Psoas muscle (tissue), 8 donors: Measurements from ENCODE around the gene CHKA. TPM values are rescaled to one million over a fixed set of nuclear protein-coding genes. Genes with fewer than 3 reads are reported as not detected.
A peak's percentile ranks its signal among the peaks of the same experiment; 100 is the strongest.

Experiments
- ATAC-seq, 4 donors: fragments of 200-7000 bp; cut with Tn5 transposase; one replicate each; pipeline ENCODE4 v1.9.1; 2020; ENCODE audit warnings: moderate library complexity in 3 of 4, mild to moderate bottlenecking in 2 of 4
- DNase-seq, 2 donors: peaks; one replicate each; pipeline ENCODE4 v3.0.0-alpha.2; 2020
- H3K27ac ChIP-seq: fragments of 200-600 bp; one replicate; pipeline ENCODE4 v1.8.0; 2022
- H3K27me3 ChIP-seq, 3 donors: fragments of 200-600 bp in 1 of 3; one replicate each; pipeline versions ENCODE4 v1.6.1 to v1.8.0; 2013 to 2022; ENCODE audit warnings: low read length in 2 of 3, mild to moderate bottlenecking in 2 of 3, moderate library complexity in 1 of 3; ENCODE audit not compliant: insufficient read depth in 3 of 3
- H3K36me3 ChIP-seq, 2 donors: fragments of 200-600 bp in 1 of 2; one replicate each; pipeline versions ENCODE4 v1.6.1 to v1.8.0; 2013 to 2022; ENCODE audit warnings: low read depth in 1 of 2, mild to moderate bottlenecking in 1 of 2, moderate library complexity in 1 of 2; ENCODE audit not compliant: insufficient read depth in 1 of 2
- H3K4me1 ChIP-seq: fragments of 200-600 bp; one replicate; pipeline ENCODE4 v1.8.0; 2022
- H3K4me3 ChIP-seq: fragments of 200-600 bp; one replicate; pipeline ENCODE4 v1.8.0; 2022; ENCODE audit warnings: mild to moderate bottlenecking
- H3K9me3 ChIP-seq: fragments of 200-600 bp; one replicate; pipeline ENCODE4 v1.8.0; 2022
- CTCF ChIP-seq: fragments of 200-600 bp; IDR thresholded peaks from one replicate; pipeline ENCODE4 v1.8.0; 2022; ENCODE audit warnings: antibody characterized with exemption
- WGBS, 3 donors: extraction: QIAGEN DNeasy Blood & Tissue Kit; methylation state at CpG; one replicate each; pipeline versions ENCODE4 v1.1.6 to v1.1.7; 2013; 5-methylcytosine and 5-hydroxymethylcytosine counted together
- intact Hi-C, 2 donors: fragments of 100-400 bp; cut with DNase I; formaldehyde crosslinking; loops; one replicate each; pipeline versions ENCODE4 v1.11.0 to v1.14.2; 2022
- polyA plus RNA-seq, 3 donors: library from polyadenylated mRNA; stranded (reverse); fragments of 200-250 nt; gene quantifications; one replicate each; pipeline ENCODE4 v1.2.3, GENCODE V29; 2013
- total RNA-seq, 4 donors: library from RNA; stranded (reverse); fragmentation: NEBNext Ultra II Directional in 2 of 4; extraction: Animal tissue kit (Norgen Biotek cat#: 25700) in 2 of 4; gene quantifications; one replicate each; pipeline versions ENCODE4 v1.2.1 to v1.2.4, GENCODE V29; 2021 to 2023
- donor health status: healthy with polysubstance abuse.
- donor health status: DM: no; HTN: no; CAD: no; lungs with moderate emphysema.
- donor health status: Bipolar disorder and iron deficiency.
- donor health status: healthy.
- donor health status: DM: yes; HTN: yes; CAD: no.
- donor health status: DM: no; HTN: no; CAD: no.
- donor health status: DM: no; HTN: no; CAD: no.
- donor health status: DM: yes; HTN: yes; CAD: no.

Gene CHKA
- total and polyA plus RNA-seq, 7 donors = 3.6 to 11.2 (median 6.2) TPM

DNA sequence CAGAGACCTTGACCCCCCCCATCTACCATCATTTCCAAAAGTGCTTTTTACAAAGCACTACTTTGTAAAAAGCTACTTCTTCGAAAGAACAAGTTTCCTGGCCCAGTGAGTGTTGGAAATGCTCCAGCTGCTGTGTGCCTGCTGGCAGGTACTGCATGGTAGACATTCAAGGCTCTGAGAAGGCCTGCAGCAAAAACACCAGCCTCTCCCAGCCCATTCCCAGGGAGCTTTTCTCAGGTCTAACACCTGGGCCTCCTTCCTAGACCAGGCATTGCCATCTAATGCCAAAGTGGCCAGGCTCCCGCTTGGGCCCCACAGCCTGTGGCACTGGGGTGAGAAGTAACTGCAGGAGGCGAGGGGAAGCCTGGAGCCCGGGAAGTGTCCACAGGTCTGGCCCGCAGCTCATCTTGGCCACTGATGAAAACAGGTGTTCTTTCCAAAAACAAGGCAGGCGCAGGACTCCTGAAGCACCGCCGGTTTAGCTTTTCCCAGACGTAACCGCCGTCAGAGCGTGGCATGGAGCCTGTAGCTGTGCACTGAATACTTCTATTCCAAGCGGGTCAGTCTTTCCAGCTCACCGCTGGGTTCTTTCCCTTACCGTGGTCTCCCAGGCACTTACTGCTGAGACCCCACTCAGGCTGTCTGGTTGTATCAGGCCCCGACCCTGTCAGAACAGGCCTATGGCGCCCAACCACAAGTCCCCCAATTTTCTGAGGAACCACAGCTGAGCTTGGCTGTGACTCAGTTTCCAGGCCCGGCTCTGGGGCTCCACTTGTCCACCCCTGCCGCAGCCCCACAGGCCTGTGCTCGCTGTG lies 83.6 kb downstream of the CHKA start:
- intact Hi-C loops = no loop called here
- no peak for TF ChIP-seq CTCF
- Histone ChIP-seq H3K27me3 (no peaks in the 10 kb centered on the region), H3K36me3 (peaks cover 0 to 36% of the 10 kb centered on the region in 2 donors), H3K4me3 (peak overlapping the region; percentile 75), H3K9me3 (no peaks in the 10 kb centered on the region), H3K27ac (peak overlapping the region; percentile 77), H3K4me1 (peaks cover 20% of the 10 kb centered on the region)
- ATAC-seq = peak in 1 of 4 donors; percentile 1
- peak in 1 of 2 donors; percentile 49 for DNase-seq
- WGBS, 3 donors = 43 to 58% (median 45%) methylated on average over 20 of the region's 20 CpGs

GRCh38 chr11:68036717-68037239 lies 84.4 kb downstream of the CHKA start:
- intact Hi-C loops = no loop called here
- WGBS, 3 donors = 53 to 70% (median 63%) methylated on average over 13 to 14 of the region's 14 CpGs

DNA sequence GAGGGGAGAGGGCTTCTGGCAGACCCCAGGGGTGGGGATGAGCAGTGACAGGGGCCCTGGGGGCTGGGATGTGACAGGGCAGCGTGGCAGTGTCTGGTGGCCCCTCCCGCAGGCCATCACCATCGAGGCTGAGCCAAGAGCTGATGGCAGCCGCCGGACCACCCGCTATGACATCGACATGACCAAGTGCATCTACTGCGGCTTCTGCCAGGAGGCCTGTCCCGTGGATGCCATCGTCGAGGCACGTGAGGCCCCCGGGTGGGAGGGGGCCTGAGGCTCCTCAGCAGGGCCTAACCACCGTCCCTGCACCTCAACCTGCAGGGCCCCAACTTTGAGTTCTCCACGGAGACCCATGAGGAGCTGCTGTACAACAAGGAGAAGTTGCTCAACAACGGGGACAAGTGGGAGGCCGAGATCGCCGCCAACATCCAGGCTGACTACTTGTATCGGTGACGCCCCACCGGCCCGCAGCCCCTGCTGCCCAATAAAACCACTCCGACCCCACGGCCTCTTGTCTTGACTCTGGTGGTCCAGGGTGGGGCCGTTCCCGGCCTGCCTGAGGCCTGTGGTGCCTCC lies 85.0 kb downstream of the CHKA start:
- H3K36me3 ChIP-seq = peaks cover 0 to 40% of the 10 kb centered on the region in 2 donors
- TF ChIP-seq CTCF = no peak
- H3K9me3 ChIP-seq = no peaks in the 10 kb centered on the region
- no peaks in the 10 kb centered on the region for H3K27me3 ChIP-seq
- H3K4me1 ChIP-seq = peaks cover 30% of the 10 kb centered on the region
- intact Hi-C loops = no loop called here
- H3K4me3 ChIP-seq = no peak overlapping the region
- WGBS, 3 donors = 73 to 79% (median 74%) methylated on average over 25 to 27 of the region's 27 CpGs
- ATAC-seq = no peak
- H3K27ac ChIP-seq = peak overlapping the region; percentile 77
- peak; percentile 35 to 62 for DNase-seq

More at GRCh38 chr11:68036717-68037239, 84.4 kb downstream of the CHKA start:
- DNase-seq (peak; percentile 64 to 84), ATAC-seq (peak in 2 of 4 donors; percentile 9 to 12)
- Histone ChIP-seq H3K4me1 (peaks cover 25% of the 10 kb centered on the region), H3K27me3 (no peaks in the 10 kb centered on the region), H3K36me3 (peaks cover 0 to 40% of the 10 kb centered on the region in 2 donors), H3K27ac (peak overlapping the region; percentile 77), H3K9me3 (no peaks in the 10 kb centered on the region), H3K4me3 (no peak overlapping the region)
- TF ChIP-seq CTCF = no peak

- no peaks in the 10 kb centered on the region for H3K27me3 ChIP-seq
- intact Hi-C loops = no loop called here
- H3K4me1 ChIP-seq = peaks cover 31% of the 10 kb centered on the region
- 75 to 86% (median 78%) methylated on average over 13 of the region's 13 CpGs for WGBS, 3 donors
- ATAC-seq (no peak), DNase-seq (peak in 1 of 2 donors; percentile 7)
- H3K36me3 ChIP-seq = peaks cover 0 to 40% of the 10 kb centered on the region in 2 donors
- H3K4me3 ChIP-seq = no peak overlapping the region
- H3K9me3 ChIP-seq = no peaks in the 10 kb centered on the region
- TF ChIP-seq CTCF = no peak
- H3K27ac ChIP-seq = no peak overlapping the region
These were observed 85.8 kb downstream of the CHKA start for GRCh38 chr11:68035266-68035876.
